AG04449 (cell line): ENCODE results near the gene ZDHHC1.

Experiments used
- CTCF ChIA-PET: fragments of 350-600 bp; formaldehyde crosslinking; extraction: SDS; loops from one replicate; lab custom pipeline; 2021; ENCODE audit warnings: antibody characterized with exemption; lab: Yijun Ruan, JAX
- POLR2A ChIA-PET: fragments of 400-600, 350-600 bp; formaldehyde crosslinking; extraction: SDS; loops from one replicate; lab custom pipeline; 2020; ENCODE audit warnings: antibody characterized with exemption, inconsistent platforms; lab: Yijun Ruan, JAX
- DNase-seq: peaks from one replicate; pipeline ENCODE4 v3.0.0-alpha.2; 2010; ENCODE audit warnings: low read depth, low spot score
- H3K4me3 ChIP-seq: 2 replicates; pipeline ENCODE4 v1.5.1; 2011; ENCODE audit warnings: low read depth, mild to moderate bottlenecking, control low read depth, low read length
- CTCF ChIP-seq: IDR thresholded peaks from one replicate; pipeline ENCODE4 v1.5.1; 2011; ENCODE audit warnings: mild to moderate bottlenecking, moderate library complexity, low read length, control low read depth, inconsistent platforms; ENCODE audit not compliant: insufficient read depth; ENCODE audit errors: missing control alignments

Gene ZDHHC1

GRCh38 chr16:67399218-67399733 is 17.0 kb downstream of the ZDHHC1 start:
- peak; percentile 83 for TF ChIP-seq CTCF
- no peak overlapping the region for H3K4me3 ChIP-seq
- ChIA-PET CTCF (interaction anchor here (0.7 to 1.9 kb wide), 17 partner anchors 9 to 152 kb away, joined by 3 to 10 read pairs (median 3); partner anchors contain the start of gene FHOD1), POLR2A (no interaction called here)
- no peak for DNase-seq

- POLR2A ChIA-PET: no interaction called here
Observed at GRCh38 chr16:67398546-67399217, 17.6 kb downstream of the ZDHHC1 start.

GRCh38 chr16:67397812-67398545 is 18.3 kb downstream of the ZDHHC1 start:
- H3K4me3 ChIP-seq: no peak overlapping the region
- no peak for DNase-seq
- no peak for TF ChIP-seq CTCF
- ChIA-PET CTCF (interaction anchor here (0.6 to 1.8 kb wide), 7 partner anchors 10 to 129 kb away, joined by 3 to 9 read pairs (median 3); no protein-coding TSS in a partner anchor), POLR2A (no interaction called here)

More at GRCh38 chr16:67398546-67399217, 17.6 kb downstream of the ZDHHC1 start:
- TF ChIP-seq CTCF: no peak
- CTCF ChIA-PET: interaction anchor here (0.6 to 1.8 kb wide), 8 partner anchors 9 to 152 kb away, joined by 3 to 10 read pairs (median 4); partner anchors contain the start of gene FHOD1
- H3K4me3 ChIP-seq: no peak overlapping the region
- DNase-seq: no peak

GRCh38 chr16:67397036-67397801 is 19.1 kb downstream of the ZDHHC1 start:
- ChIA-PET POLR2A (no interaction called here), CTCF (interaction anchor here (0.6 to 1.8 kb wide), 4 partner anchors 13 to 137 kb away, joined by 3 to 6 read pairs (median 4); no protein-coding TSS in a partner anchor)
- no peak for TF ChIP-seq CTCF
- no peak overlapping the region for H3K4me3 ChIP-seq
- DNase-seq: no peak

GRCh38 chr16:67396159-67397035 is 19.9 kb downstream of the ZDHHC1 start:
- peak; percentile 19 for DNase-seq
- TF ChIP-seq CTCF: no peak
- POLR2A ChIA-PET: no interaction called here
- no peak overlapping the region for H3K4me3 ChIP-seq
- CTCF ChIA-PET: interaction anchor here (1.0 to 1.2 kb wide), 4 partner anchors 18 to 136 kb away, joined by 3 to 4 read pairs (median 4); no protein-coding TSS in a partner anchor
